HG03442 (cell line): ENCODE measurements around the gene GINS1.

Experiments used
- ATAC-seq: cut with Tn5 transposase; IDR thresholded peaks from one replicate; pipeline ENCODE4 v1.9.1; 2021; ENCODE audit warnings: mild to moderate bottlenecking, moderate library complexity; ENCODE audit not compliant: unreplicated experiment

Gene GINS1

GRCh38 chr20:25407311-25408169 lies at the start of gene GINS1:
Gene GINS1, plus strand, starts transcription at chr20:25407673. Its CDS starts 148 bp downstream, at chr20:25407821.
- peak; percentile 91 for ATAC-seq

- no peak for ATAC-seq
Observed at GRCh38 chr20:25360631-25361286, 46.7 kb upstream of the GINS1 start.

GRCh38 chr20:25361287-25361683 lies 46.2 kb upstream of the GINS1 start:
- ATAC-seq: no peak

GRCh38 chr20:25364180-25364788 lies 43.2 kb upstream of the GINS1 start:
- ATAC-seq: no peak

- no peak for ATAC-seq
Observed at GRCh38 chr20:25364879-25365699, 42.4 kb upstream of the GINS1 start.

- ATAC-seq: no peak
Observed at GRCh38 chr20:25368526-25368925, 38.9 kb upstream of the GINS1 start.

- ATAC-seq: no peak
Observed at GRCh38 chr20:25368976-25369375, 38.5 kb upstream of the GINS1 start.

- no peak for ATAC-seq
Observed at GRCh38 chr20:25369529-25369928, 37.9 kb upstream of the GINS1 start.

- no peak for ATAC-seq
Observed at GRCh38 chr20:25369971-25370370, 37.5 kb upstream of the GINS1 start.

GRCh38 chr20:25372584-25373336 lies 34.7 kb upstream of the GINS1 start:
- ATAC-seq: no peak

- ATAC-seq: no peak
Observed at GRCh38 chr20:25374842-25375241, 32.6 kb upstream of the GINS1 start.

GRCh38 chr20:25376236-25376635 lies 31.2 kb upstream of the GINS1 start:
- no peak for ATAC-seq

GRCh38 chr20:25376886-25377285 lies 30.6 kb upstream of the GINS1 start:
- ATAC-seq: no peak

- no peak for ATAC-seq
Observed at GRCh38 chr20:25378189-25378883, 29.1 kb upstream of the GINS1 start.

- ATAC-seq: no peak
Observed at GRCh38 chr20:25378884-25379733, 28.4 kb upstream of the GINS1 start.

- ATAC-seq: no peak
Observed at GRCh38 chr20:25380945-25381614, 26.4 kb upstream of the GINS1 start.

GRCh38 chr20:25382704-25383370 lies 24.6 kb upstream of the GINS1 start:
- no peak for ATAC-seq

- ATAC-seq: no peak
Observed at GRCh38 chr20:25389401-25389857, 18.0 kb upstream of the GINS1 start.
